ENCODE data around the gene WDR53. TPM values are rescaled to one million over a fixed set of nuclear protein-coding genes. Genes with fewer than 3 reads are reported as not detected.
"Not testable (repeated sequence)": the region's sequence is repeated elsewhere in the genome, so short reads cannot be mapped to it uniquely, and the experiment has no call there.

Gene WDR53
- total RNA-seq, 1 donor from 2014 or later: 9.7 TPM

- DNase-seq: no peak
Observed at GRCh38 chr3:196558476-196558875, 9.9 kb downstream of the WDR53 start.

GRCh38 chr3:196557236-196557635 is 11.1 kb downstream of the WDR53 start:
- no peak for DNase-seq

GRCh38 chr3:196555295-196555694 is 13.1 kb downstream of the WDR53 start:
- no peak for DNase-seq

DNA sequence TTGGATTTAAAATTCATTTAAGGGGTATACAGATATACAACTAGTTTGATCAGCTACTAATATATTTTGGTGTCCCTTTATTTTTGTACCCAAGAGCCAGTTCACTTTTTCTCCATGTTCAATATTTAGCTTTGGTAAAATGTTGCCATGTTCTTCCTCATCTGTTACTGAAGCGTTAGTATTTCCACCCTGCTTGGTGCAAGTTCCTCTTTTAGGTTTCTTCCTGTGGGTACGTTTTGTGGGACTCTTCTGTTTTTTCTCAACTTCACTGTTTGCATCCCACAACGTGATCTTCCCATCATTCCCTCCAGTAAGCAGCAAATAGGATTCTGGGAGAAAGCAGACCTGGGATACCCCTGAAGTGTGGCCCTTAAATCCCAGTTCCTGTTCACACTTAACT is 14.1 kb downstream of the WDR53 start:
- no peak for DNase-seq

DNA sequence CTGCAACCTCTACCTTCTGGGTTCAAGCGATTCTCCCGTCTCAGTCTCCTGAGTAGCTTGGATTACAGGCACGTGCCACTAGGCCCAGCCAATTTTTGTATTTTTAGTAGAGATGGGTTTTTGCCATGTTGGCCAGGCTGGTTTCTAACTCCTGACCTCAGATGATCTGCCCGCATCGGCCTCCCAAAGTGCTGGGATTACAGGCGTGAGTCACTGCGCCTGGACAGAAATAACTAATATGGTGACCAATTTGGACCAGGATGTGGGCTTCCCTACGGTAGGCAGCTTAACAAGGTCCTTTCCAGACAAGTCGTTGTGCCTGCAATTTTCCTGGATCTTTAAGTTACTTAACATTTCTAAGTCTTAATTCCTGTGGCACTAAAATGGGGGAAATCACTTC is 14.8 kb downstream of the WDR53 start:
- DNase-seq: no peak

GRCh38 chr3:196552253-196552652 is 16.1 kb downstream of the WDR53 start:
- no peak for DNase-seq

DNA sequence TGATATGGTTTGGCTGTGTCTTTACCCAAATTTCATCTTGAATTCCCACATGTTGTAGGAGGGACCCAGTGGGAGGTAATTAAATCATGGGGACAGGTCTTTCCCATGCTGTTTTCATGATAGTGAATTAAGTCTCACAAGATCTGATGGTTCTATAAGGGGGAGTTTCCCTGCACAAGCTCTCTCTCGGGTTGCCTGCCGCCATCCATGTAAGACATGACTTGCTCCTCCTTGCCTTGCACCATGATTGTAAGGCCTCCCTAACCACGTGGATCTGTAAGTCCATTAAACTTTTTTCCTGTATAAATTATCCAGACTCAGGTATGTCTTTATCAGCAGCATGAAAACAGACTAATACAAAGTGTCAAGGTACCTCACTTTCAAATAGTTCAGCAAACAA is 18.2 kb downstream of the WDR53 start:
- DNase-seq: not testable (repeated sequence)

DNA sequence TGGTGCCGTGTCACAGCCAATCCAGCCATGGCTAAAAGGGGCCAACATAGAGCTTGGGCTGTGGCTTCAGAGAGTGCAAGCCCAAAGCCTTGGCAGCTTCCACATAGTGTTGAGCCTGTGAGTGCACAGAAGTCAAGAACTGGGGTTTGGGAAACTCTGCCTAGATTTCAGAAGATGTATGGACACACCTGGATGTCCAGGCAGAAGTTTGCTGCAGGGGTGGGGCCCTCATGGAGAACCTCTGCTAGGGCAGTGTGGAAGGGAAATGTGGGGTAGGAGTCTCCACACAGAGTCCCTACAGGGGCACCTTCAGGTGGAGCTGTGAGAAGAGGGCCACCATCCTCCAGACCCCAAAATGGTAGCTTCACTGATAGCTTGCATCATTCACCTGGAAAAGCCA is 19.0 kb downstream of the WDR53 start:
- DNase-seq: not testable (repeated sequence)

DNA sequence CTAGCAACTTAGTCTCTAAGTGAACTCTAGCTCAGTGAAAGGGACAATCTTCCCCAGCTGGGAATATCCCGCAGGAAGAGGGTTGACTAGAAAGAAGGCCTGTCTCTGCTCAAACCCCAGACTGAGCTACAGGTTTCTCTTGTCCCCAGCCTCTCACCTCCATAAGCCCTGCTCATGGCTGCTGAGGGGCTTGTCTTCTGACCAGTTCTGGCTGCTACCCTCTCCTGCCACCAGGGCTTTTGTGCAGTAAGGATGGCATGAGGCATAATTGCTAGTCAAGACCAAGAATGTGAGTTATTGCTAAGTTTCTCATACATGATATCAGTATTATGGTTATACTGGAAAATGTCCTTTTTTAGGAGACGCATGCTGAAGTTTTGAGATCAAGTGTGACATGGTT is 21.3 kb downstream of the WDR53 start:
- DNase-seq: no peak

DNA sequence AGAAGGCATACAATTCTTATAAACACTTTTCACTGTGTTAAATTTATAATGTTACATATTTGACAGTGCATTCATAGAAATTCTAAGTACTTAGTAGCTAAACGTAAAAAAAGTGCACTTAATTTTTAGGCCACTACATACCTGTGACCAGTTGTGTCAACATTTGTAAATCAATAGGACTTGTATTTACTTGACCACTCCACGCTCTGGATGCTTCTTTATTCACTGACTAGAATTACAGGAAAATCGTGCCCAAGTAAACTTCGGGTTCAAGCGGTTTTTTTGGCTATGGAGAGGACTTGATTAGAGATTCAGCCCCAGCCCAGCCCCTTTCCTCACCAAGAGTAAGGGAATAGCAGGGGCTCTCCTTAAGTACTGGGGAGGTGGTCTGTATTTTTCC is 21.8 kb downstream of the WDR53 start:
- DNase-seq: no peak

DNA sequence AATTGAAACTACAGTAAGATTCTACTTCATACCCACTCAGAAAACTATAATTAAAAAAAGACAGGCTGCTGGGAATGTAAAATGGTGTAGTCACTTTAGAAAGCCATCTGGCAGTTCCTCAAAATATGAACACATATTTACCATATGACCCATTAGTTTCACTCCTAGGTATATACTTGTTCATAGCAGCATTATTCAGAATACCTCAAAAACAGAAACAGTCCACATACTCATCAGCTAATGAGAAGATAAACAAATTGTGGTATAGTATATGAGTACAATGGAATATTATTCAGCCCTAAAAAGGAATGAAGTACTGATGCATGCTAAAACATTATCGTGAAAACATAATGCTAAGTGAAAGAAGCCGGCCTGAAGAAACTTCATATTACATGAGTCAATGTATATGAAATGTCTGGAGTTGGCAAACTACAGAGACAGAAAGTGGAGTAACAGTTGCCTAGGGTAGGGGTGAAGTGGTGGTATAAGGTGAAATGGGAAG is 23.8 kb downstream of the WDR53 start:
- no peak for DNase-seq

DNA sequence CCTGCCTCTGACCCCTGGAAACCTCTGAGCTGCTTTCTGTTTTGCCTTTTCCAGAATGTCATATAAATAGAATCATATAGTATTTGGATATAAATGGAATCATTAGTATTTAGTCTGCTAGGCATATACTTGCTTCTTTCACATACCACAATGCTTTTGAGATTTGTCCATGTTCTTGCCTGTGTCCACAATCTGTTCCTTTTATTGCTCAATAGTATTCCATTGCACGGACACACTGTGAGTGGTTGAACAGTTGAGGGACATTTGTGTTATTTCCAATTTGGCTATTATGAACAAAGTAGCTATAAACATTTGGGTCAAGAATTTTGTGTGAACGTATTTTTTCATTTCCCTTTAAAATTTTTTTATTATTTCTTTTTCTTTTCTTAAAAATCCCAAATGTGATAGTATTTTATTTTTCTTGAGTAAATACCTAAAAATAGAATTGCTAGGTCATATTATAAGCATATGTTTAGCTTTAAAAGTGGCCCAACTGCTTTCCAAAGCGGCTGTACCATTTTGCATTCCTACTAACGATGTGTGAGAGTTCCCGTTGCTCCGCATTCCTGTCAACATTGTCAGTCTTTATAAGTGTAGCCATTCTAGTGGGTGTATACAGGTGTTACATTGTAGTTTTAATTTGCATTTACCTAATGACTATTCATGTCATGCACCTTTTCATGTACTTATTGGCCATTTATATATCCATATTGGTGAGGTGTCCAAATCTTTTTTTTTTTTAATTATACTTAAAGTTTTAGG is 26.5 kb downstream of the WDR53 start:
- DNase-seq: no peak

DNA sequence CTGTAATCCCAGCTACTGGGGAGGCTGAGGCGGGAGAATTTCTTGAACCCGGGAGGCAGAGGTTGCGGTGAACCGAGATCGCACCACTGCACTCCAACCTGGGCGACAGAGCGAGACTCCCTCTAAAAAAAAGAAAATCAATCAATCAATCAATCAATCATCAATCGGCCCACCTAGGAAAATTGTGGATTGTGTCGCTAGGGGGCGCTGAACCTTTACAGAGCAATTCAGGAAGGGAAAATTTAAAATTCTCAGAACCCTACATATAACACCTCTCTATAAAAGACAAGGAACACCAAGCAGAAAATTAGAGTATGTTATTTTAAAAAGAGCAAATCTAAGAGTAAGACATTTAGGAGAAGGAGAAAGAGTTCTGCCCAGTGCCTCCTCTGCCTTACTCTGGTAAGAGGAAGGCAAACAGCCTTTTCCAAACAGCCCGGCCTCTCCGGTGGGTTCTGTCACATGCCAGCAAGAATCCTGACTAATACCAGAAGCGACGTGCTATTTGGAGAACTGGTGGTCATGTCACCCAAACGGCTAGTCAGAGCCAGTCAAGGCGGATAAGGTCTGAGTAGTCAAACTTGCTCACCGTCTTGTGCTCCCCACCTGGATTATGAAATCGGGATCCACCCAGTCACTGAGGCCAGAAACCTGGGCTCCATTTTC is 30.9 kb downstream of the WDR53 start:
- no peak for DNase-seq

- no peak for DNase-seq
Observed at GRCh38 chr3:196533260-196533681, 35.1 kb downstream of the WDR53 start.

DNA sequence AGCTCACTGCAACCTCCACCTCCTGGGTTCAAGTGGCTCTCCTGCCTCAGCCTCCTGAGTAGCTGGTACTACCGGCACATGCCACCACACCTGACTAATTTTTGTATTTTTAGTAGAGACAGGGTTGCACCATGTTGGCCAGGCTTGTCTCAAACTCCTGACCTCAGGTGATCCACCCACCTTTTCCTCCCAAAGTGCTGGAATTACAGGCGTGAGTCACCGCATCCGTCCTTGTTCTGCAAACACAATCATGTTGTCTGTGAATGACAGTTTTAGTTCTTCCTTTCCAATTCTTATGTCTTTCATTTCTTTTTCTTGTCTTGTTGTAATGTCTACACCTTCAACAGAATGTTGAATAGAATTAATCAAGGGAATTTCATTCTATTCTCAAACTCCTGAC is 36.9 kb downstream of the WDR53 start:
- no peak for DNase-seq

GRCh38 chr3:196528639-196529233 is 39.6 kb downstream of the WDR53 start:
- DNase-seq: peak; percentile 22

- no peak for DNase-seq
Observed at GRCh38 chr3:196525141-196525540, 43.2 kb downstream of the WDR53 start.

- DNase-seq: no peak
Observed at GRCh38 chr3:196524527-196524926, 43.8 kb downstream of the WDR53 start.

DNA sequence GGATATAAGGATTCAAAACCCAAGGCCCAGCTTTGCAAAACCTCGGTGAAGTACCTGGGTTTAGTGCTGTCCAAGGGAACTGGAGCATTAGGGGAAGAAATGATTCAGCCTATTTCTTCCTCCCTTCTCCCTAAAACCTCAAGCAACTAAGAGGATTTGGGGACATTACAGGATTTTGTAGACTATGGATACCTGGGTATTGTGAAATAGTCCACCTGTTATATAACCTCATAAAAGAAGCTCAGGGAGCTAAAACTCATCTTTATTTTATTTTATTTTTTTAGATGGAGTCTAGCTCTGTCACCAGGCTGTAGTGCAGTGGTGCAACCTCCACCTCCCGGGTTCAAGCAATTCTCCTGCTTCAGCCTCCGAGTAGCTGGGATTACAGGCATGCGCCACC is 44.5 kb downstream of the WDR53 start:
- no peak for DNase-seq

- DNase-seq: not testable (repeated sequence)
Observed at GRCh38 chr3:196521291-196521690, 47.1 kb downstream of the WDR53 start.

GRCh38 chr3:196519718-196520082 is 48.7 kb downstream of the WDR53 start:
- no peak for DNase-seq

DNA sequence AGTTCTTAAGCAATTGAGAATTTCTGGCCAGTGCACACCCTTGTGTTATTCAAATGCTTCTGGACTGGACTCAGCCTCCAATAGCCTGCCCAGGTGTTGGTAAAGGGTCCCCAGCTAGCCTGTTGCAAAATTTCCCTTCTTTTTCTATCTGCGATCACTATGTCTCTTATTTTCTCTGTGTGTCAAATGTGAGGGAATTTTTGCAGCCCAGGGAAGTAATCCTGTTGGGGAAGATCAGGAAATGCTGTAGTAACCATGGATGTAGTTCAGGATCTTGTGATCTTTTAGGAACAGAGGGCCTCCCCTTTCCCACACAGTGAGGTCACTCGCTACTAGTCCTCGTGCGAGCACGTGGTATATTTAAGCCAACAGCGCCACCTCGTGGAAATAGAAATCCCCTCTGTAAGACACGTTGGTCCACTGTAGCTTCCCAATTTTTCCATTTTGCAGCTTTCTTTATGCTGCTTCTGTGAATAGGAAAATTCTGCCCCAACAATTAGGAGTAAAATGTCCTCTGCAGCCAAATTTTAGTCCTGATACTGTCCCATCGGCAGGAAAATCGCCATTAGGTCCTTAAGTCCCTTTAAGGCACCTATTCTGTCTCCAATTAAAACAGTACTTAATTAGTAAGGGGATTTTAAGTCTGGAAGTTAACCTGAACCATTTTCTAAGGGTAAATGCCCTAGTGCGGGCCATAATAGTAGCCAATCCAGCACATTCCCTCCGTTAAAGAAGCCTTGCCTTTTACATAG is 49.2 kb downstream of the WDR53 start:
- no peak for DNase-seq

GRCh38 chr3:196517919-196518318 is 50.4 kb downstream of the WDR53 start:
- no peak for DNase-seq

Data from skin of body (tissue), 2 donors.